Prostate gland (tissue), 2 donors: ENCODE results near the gene DPP10.

Experiments
- CTCF ChIP-seq, 4 experiments: fragments of 200-600 bp in 2 of 4; fragments of 450-650 bp in 2 of 4; sonication (generic) in 2 of 4; IDR thresholded peaks; 1 replicate in 3 of 4; 2 replicates in 1 of 4; pipeline ENCODE4 v1.5.1; 2016 to 2019; ENCODE audit warnings: antibody characterized with exemption in 4 of 4, mild to moderate bottlenecking in 2 of 4, moderate library complexity in 2 of 4
- POLR2A ChIP-seq: fragments of 450-650 bp; IDR thresholded peaks from one replicate; pipeline ENCODE4 v1.6.1; 2016; ENCODE audit warnings: antibody characterized with exemption, mild to moderate bottlenecking

GRCh38 chr2:115075800-115076199, 633.4 kb downstream of the DPP10 start:
- TF ChIP-seq CTCF (IDR thresholded peaks at IDR 0.05) (no peak), POLR2A (no peak)
